BJ (cell line): ENCODE measurements around the gene SERPINH1. TPM values are rescaled to one million over a fixed set of nuclear protein-coding genes. Genes with fewer than 3 reads are reported as not detected.

Experiments used
- CTCF ChIA-PET: fragments of 350-600 bp; formaldehyde crosslinking; extraction: SDS; loops from one replicate; lab custom pipeline; 2021; ENCODE audit warnings: antibody characterized with exemption, inconsistent platforms; lab: Yijun Ruan, JAX
- POLR2A ChIA-PET: fragments of 300-600 bp; sonication (Branson Sonifier 250); formaldehyde crosslinking; extraction: SDS; loops from one replicate; lab custom pipeline; 2021; ENCODE audit warnings: antibody characterized with exemption; lab: Charles Lee
- DNase-seq: peaks from one replicate; pipeline ENCODE4 v3.0.0-alpha.2; 2011; ENCODE audit warnings: low read depth
- H3K27me3 ChIP-seq: 2 replicates; pipeline ENCODE4 v1.6.0; 2011; ENCODE audit warnings: low read length; ENCODE audit not compliant: control insufficient read depth, insufficient read depth
- H3K36me3 ChIP-seq: 2 replicates; pipeline ENCODE4 v1.5.1; 2011; ENCODE audit warnings: low read length; ENCODE audit not compliant: control insufficient read depth, insufficient read depth
- H3K4me3 ChIP-seq: 2 replicates; pipeline ENCODE4 v1.5.1; 2011; ENCODE audit warnings: low read depth, mild to moderate bottlenecking, control low read depth, low read length
- polyA plus RNA-seq: library from polyadenylated mRNA; depleted of rRNA; stranded (reverse); fragments of >200 nt; gene quantifications from 2 replicates; pipeline ENCODE4 v1.2.3, GENCODE V29; 2011
- TF ChIP-seq, protein P1 (sequence below): IDR thresholded peaks from 2 replicates; pipeline ENCODE4 v1.5.1; 2011; ENCODE audit warnings: low read depth, mild to moderate bottlenecking, control low read depth, inconsistent platforms, low read length, moderate library complexity; ENCODE audit not compliant: insufficient read depth

Gene SERPINH1
- polyA plus RNA-seq, 1 experiment, result 1,604 TPM

DNA sequence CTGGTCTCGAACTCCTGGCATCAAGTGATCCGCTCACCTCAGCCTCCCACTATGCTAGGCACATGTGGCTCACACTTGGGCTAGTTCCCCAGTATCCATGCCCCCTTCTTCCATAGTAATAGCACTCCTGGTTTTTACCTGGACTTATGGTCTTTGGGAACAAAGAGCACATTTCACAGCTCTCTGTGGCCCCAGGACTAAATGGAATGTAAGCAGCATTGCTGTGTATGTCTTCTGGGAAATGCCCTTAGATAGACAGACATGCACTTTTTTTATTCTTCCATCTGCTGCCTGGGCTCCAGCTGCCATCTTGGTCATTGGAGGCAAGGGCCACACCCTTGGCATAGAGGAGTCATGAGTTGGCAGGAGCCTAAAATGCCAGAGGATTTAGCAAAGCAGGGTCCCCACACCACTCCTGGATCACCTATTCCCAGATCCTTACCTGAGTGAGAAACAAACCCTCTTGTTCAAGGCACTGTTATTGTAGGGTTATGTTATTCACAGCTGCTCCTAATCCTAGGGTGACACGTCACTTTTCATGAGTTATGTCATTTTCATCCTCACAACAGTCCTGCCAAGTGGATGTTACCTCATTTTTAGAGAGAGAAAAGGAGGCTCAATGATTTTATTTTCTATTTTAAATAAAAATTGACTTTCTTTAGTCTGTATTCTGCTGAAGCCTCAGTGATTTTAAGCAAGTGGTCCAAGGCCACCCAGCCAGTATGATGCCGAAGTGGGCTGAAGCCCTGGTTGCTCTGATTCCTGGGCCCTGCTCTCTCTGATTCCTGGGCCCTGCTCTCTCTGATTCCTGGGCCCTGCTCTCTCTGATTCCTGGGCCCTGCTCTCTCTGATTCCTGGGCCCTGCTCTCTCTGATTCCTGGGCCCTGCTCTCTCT lies 20.6 kb upstream of the SERPINH1 start:
- Histone ChIP-seq H3K36me3 (no peaks in the 10 kb centered on the region), H3K4me3 (no peak overlapping the region), H3K27me3 (peaks cover 6% of the 10 kb centered on the region; the same call in 1 of the 2 replicates)
- CTCF ChIA-PET, result interaction anchor here (0.5 to 4.8 kb wide), 7 partner anchors 10 to 261 kb away, joined by 3 to 16 read pairs (median 5); no protein-coding TSS in a partner anchor
- POLR2A ChIA-PET, result no interaction called here
- no peak for DNase-seq
- TF ChIP-seq, protein P1, sequence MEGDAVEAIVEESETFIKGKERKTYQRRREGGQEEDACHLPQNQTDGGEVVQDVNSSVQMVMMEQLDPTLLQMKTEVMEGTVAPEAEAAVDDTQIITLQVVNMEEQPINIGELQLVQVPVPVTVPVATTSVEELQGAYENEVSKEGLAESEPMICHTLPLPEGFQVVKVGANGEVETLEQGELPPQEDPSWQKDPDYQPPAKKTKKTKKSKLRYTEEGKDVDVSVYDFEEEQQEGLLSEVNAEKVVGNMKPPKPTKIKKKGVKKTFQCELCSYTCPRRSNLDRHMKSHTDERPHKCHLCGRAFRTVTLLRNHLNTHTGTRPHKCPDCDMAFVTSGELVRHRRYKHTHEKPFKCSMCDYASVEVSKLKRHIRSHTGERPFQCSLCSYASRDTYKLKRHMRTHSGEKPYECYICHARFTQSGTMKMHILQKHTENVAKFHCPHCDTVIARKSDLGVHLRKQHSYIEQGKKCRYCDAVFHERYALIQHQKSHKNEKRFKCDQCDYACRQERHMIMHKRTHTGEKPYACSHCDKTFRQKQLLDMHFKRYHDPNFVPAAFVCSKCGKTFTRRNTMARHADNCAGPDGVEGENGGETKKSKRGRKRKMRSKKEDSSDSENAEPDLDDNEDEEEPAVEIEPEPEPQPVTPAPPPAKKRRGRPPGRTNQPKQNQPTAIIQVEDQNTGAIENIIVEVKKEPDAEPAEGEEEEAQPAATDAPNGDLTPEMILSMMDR, result no peak

DNA sequence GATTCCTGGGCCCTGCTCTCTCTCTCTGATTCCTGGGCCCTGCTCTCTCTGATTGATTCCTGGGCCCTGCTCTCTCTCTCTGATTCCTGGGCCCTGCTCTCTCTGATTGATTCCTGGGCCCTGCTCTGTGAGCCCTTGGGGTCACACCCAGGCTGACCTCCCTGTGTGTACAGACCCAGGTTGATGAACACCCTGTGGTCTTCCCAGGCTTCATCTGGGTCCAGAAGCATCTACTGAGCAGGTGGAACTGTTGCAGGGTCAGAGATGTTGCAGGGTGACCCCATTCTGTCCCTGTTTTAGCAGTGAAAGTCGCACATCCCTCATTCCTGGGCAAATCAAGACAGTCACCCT lies 20.0 kb upstream of the SERPINH1 start:
- Histone ChIP-seq H3K36me3 (no peaks in the 10 kb centered on the region), H3K27me3 (peaks cover 8% of the 10 kb centered on the region), H3K4me3 (no peak overlapping the region)
- TF ChIP-seq, protein P1, result no peak
- ChIA-PET POLR2A (no interaction called here), CTCF (interaction anchor here (1.2 to 5.7 kb wide), 5 partner anchors 10 to 96 kb away, joined by 3 to 69 read pairs (median 5); no protein-coding TSS in a partner anchor)
- DNase-seq, result no peak

DNA sequence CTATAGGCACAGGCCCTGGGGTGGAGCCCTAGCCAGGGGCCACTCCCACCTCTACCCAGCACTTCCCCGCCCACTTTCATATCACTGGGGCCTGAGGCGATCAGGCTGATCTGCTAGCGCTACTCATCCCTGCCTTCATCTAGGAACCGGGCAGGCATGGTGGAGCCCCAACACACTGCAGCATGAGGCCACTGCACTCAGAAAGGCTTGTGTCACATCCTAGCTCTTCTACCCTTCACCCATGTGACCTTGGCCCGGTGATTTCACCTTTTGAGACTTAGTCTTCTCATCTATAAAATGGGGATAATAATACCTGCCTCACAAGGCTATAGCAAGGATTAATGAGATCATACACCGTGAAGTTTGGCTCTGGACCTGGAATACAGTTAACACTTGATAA lies 18.2 kb upstream of the SERPINH1 start:
- Histone ChIP-seq H3K4me3 (no peak overlapping the region), H3K36me3 (no peaks in the 10 kb centered on the region), H3K27me3 (peaks cover 5% of the 10 kb centered on the region)
- CTCF ChIA-PET, result interaction anchor here (1.2 to 5.7 kb wide), 4 partner anchors 10 to 93 kb away, joined by 3 to 69 read pairs (median 10); no protein-coding TSS in a partner anchor
- POLR2A ChIA-PET, result no interaction called here
- no peak for DNase-seq
- TF ChIP-seq, protein P1, result no peak

DNA sequence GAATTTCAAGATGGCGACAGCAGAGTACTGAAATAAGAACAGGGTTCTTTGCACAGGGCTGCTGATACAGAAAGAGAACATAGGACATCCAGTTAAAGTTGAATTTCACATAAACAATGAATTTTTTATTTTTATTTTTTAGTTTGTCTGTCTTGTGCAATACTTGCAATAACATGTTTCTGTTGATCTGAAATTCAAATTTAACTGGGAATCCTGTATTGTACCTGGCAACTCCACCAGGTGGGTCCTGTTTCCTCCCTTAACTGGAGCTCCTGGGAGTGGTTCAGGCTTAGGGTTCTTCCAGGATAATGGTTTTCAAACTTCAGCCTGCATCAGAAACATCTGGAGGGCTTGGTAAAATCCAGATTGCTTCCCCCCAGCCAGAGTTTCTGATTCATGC lies 14.9 kb upstream of the SERPINH1 start:
- Histone ChIP-seq H3K27me3 (peaks cover 5% of the 10 kb centered on the region), H3K4me3 (no peak overlapping the region), H3K36me3 (no peaks in the 10 kb centered on the region)
- TF ChIP-seq, protein P1, result no peak
- no peak for DNase-seq
- POLR2A ChIA-PET, result no interaction called here
- CTCF ChIA-PET, result interaction anchor here (0.7 to 5.7 kb wide), 16 partner anchors 8 to 328 kb away, joined by 3 to 69 read pairs (median 4); no protein-coding TSS in a partner anchor

DNA sequence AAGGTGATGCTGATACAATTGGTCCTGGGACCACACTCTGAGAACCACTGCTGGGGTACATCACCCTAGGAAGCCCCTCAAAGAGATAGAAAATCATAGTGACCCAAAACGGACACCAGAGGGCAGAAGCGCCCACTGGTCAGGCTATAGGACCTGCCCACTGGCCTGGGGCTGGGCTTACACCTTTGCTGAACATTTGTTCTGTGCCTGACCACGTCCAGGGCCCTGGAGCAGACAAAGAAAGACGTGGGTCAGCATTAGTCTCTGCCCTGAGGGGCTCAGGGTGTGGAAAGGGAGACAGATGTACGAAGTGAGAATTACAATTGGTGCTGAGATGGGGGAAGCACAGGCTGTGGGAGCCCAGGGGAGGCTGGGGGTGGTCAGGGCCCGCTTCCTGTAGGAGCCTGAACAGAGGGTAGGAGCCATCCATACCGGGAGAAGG lies 14.4 kb upstream of the SERPINH1 start:
- Histone ChIP-seq H3K36me3 (no peaks in the 10 kb centered on the region), H3K4me3 (no peak overlapping the region), H3K27me3 (peaks cover 5% of the 10 kb centered on the region)
- POLR2A ChIA-PET, result no interaction called here
- no peak for DNase-seq
- TF ChIP-seq, protein P1, result peak; percentile 83
- CTCF ChIA-PET, result interaction anchor here (0.7 to 5.7 kb wide), 12 partner anchors 9 to 327 kb away, joined by 3 to 69 read pairs (median 4); no protein-coding TSS in a partner anchor
